H1 (cell line): Measurements from ENCODE around the gene TSTD2. TPM values are rescaled to one million over a fixed set of nuclear protein-coding genes. Genes with fewer than 3 reads are reported as not detected.

Source experiments
- CTCF ChIA-PET: fragments of 300-600 bp; sonication (Branson Sonifier 250); formaldehyde crosslinking; loops from one replicate; lab custom pipeline; 2021; ENCODE audit not compliant: partially characterized antibody; lab: Charles Lee
- POLR2A ChIA-PET: fragments of 300-600 bp; sonication (Branson Sonifier 250); formaldehyde crosslinking; loops from one replicate; lab custom pipeline; 2021; ENCODE audit warnings: inconsistent platforms; ENCODE audit not compliant: partially characterized antibody; lab: Charles Lee
- DNase-seq, 2 experiments: peaks; one replicate each; pipeline versions ENCODE4 v3.0.0 to v3.0.0-alpha.2; 2010 to 2022; ENCODE audit warnings: low spot score in 2 of 2, low read depth in 1 of 2, mixed read lengths in 1 of 2
- FAIRE-seq: peaks from 2 replicates; lab custom pipeline; 2011; peaks lifted over from hg19 to GRCh38; lab: Jason Lieb, UNC
- H2AFZ ChIP-seq: 2 replicates; pipeline ENCODE4 v1.8.1; 2012; ENCODE audit warnings: low read length, inconsistent platforms
- H2AK5ac ChIP-seq: 2 replicates; pipeline ENCODE4 v1.6.1; 2013; ENCODE audit warnings: low read depth, low read length
- H2BK120ac ChIP-seq: replicated peaks from 2 replicates; pipeline ENCODE3; 2013; ENCODE audit warnings: low read depth, low read length, inconsistent platforms
- H2BK12ac ChIP-seq: 2 replicates; pipeline ENCODE4 v1.6.1; 2013; ENCODE audit warnings: low read depth, low read length
- H2BK15ac ChIP-seq: 2 replicates; pipeline ENCODE4 v1.6.1; 2013; ENCODE audit warnings: low read length
- H2BK20ac ChIP-seq: 2 replicates; pipeline ENCODE4 v1.6.1; 2013; ENCODE audit warnings: low read length
- H2BK5ac ChIP-seq: 2 replicates; pipeline ENCODE4 v1.6.1; 2013; ENCODE audit warnings: low read depth, low read length
- H3K14ac ChIP-seq: 2 replicates; pipeline ENCODE4 v1.6.1; 2013; ENCODE audit warnings: inconsistent platforms; ENCODE audit not compliant: insufficient read length
- H3K18ac ChIP-seq: 2 replicates; pipeline ENCODE4 v1.6.1; 2013; ENCODE audit warnings: low read length; ENCODE audit errors: extremely low read depth
- H3K23ac ChIP-seq: 2 replicates; pipeline ENCODE4 v1.6.1; 2013; ENCODE audit warnings: inconsistent platforms; ENCODE audit not compliant: insufficient read length
- H3K23me2 ChIP-seq: 2 replicates; pipeline ENCODE4 v1.6.1; 2013; ENCODE audit warnings: low read depth, low read length
- H3K27ac ChIP-seq: 2 replicates; pipeline ENCODE4 v1.6.1; 2011; ENCODE audit warnings: low read depth, low read length, inconsistent platforms
- H3K27me3 ChIP-seq, 4 experiments: replicated peaks in 1 of 4; 1 replicate in 1 of 4; 2 replicates in 3 of 4; pipeline versions ENCODE4 v1.6.1 to v1.8.1; 2011 to 2013; ENCODE audit warnings: low read length in 3 of 4, mild to moderate bottlenecking in 3 of 4, inconsistent platforms in 2 of 4, mixed read lengths in 2 of 4, moderate library complexity in 1 of 4; ENCODE audit not compliant: control insufficient read depth in 3 of 4, insufficient read depth in 3 of 4; ENCODE audit errors: extremely low read depth in 1 of 4
- H3K36me3 ChIP-seq, 4 experiments: 2 replicates each; pipeline versions ENCODE4 v1.6.1 to v1.8.1; 2011 to 2013; ENCODE audit warnings: mild to moderate bottlenecking in 4 of 4, low read length in 3 of 4, moderate library complexity in 2 of 4, control low read depth in 1 of 4, inconsistent platforms in 1 of 4; ENCODE audit not compliant: insufficient read depth in 4 of 4, control insufficient read depth in 2 of 4
- H3K4ac ChIP-seq: replicated peaks from 2 replicates; pipeline ENCODE3; 2013; ENCODE audit warnings: low read length, low read depth, mixed read lengths, inconsistent platforms; ENCODE audit not compliant: insufficient read length
- H3K4me1 ChIP-seq, 4 experiments: replicated peaks in 1 of 4; 1 replicate in 1 of 4; 2 replicates in 3 of 4; pipeline versions ENCODE4 v1.6.1 to v1.8.1; 2011 to 2013; ENCODE audit warnings: low read length in 3 of 4, inconsistent platforms in 2 of 4, mixed read lengths in 1 of 4; ENCODE audit not compliant: insufficient read depth in 4 of 4, control insufficient read depth in 3 of 4
- H3K4me2 ChIP-seq, 2 experiments: 2 replicates each; pipeline versions ENCODE4 v1.6.1 to v1.8.1; 2011 to 2013; ENCODE audit warnings: low read depth in 2 of 2, low read length in 2 of 2, control low read depth in 1 of 2, inconsistent platforms in 1 of 2, mild to moderate bottlenecking in 1 of 2; ENCODE audit not compliant: insufficient read depth in 1 of 2
- H3K4me3 ChIP-seq, 4 experiments: fragments of 200-600, 300-600 bp in 1 of 4; sonication (generic), shearing (Covaris generic), sonication (Bioruptor Twin) in 1 of 4; 2 replicates each; pipeline versions ENCODE4 v1.5.1 to v1.8.1; 2011 to 2016; ENCODE audit warnings: low read length in 4 of 4, low read depth in 3 of 4, control low read depth in 2 of 4, inconsistent platforms in 2 of 4, mild to moderate bottlenecking in 2 of 4, mixed read lengths in 1 of 4, moderate library complexity in 1 of 4; ENCODE audit not compliant: insufficient read depth in 2 of 4; ENCODE audit errors: extremely low read depth in 1 of 4
- H3K56ac ChIP-seq: replicated peaks from 2 replicates; pipeline ENCODE3; 2013; ENCODE audit warnings: low read depth, mild to moderate bottlenecking, mixed read lengths, low read length, inconsistent platforms; ENCODE audit not compliant: insufficient read length
- H3K79me1 ChIP-seq: 2 replicates; pipeline ENCODE4 v1.6.1; 2013; ENCODE audit warnings: low read depth, low read length, control low read depth
- H3K79me2 ChIP-seq, 2 experiments: 2 replicates each; pipeline versions ENCODE4 v1.6.1 to v1.8.1; 2012 to 2013; ENCODE audit warnings: low read length in 2 of 2, mild to moderate bottlenecking in 2 of 2, inconsistent platforms in 1 of 2; ENCODE audit not compliant: insufficient read depth in 2 of 2, control insufficient read depth in 1 of 2
- H3K9ac ChIP-seq, 4 experiments: replicated peaks in 1 of 4; 1 replicate in 1 of 4; 2 replicates in 3 of 4; pipeline versions ENCODE4 v1.6.1 to v1.8.1; 2011 to 2013; ENCODE audit warnings: low read depth in 3 of 4, low read length in 3 of 4, control low read depth in 2 of 4, mild to moderate bottlenecking in 2 of 4, moderate library complexity in 2 of 4, inconsistent platforms in 1 of 4; ENCODE audit errors: extremely low read depth in 1 of 4
- H3K9me3 ChIP-seq, 2 experiments: 2 replicates each; pipeline versions ENCODE4 v1.6.1 to v1.8.1; 2012 to 2013; ENCODE audit warnings: mild to moderate bottlenecking in 2 of 2, moderate library complexity in 2 of 2, control low read depth in 1 of 2, inconsistent platforms in 1 of 2, low read depth in 1 of 2, low read length in 1 of 2, mixed read lengths in 1 of 2; ENCODE audit not compliant: insufficient read depth in 2 of 2
- H4K20me1 ChIP-seq, 2 experiments: replicated peaks in 1 of 2; 2 replicates each; pipeline versions ENCODE3 to v1.8.1; 2011 to 2013; ENCODE audit warnings: inconsistent platforms in 2 of 2, low read length in 2 of 2, mild to moderate bottlenecking in 1 of 2; ENCODE audit not compliant: insufficient read depth in 2 of 2, control insufficient read depth in 1 of 2
- H4K5ac ChIP-seq: 2 replicates; pipeline ENCODE4 v1.6.1; 2013; ENCODE audit warnings: low read length, low read depth, mixed read lengths, inconsistent platforms; ENCODE audit not compliant: insufficient read length
- H4K8ac ChIP-seq: 2 replicates; pipeline ENCODE4 v1.8.0; 2013; ENCODE audit warnings: mild to moderate bottlenecking, moderate library complexity, low read length, inconsistent platforms; ENCODE audit not compliant: insufficient read depth; ENCODE audit errors: extremely low read depth
- H4K91ac ChIP-seq: replicated peaks from 2 replicates; pipeline ENCODE3; 2013; ENCODE audit warnings: low read length, mixed read lengths, inconsistent platforms; ENCODE audit not compliant: insufficient read length
- SIN3A ChIP-seq, 2 experiments: IDR thresholded peaks in 1 of 2; conservative IDR thresholded peaks in 1 of 2; 2 replicates each; pipeline ENCODE4 v1.6.1; 2011 to 2012; ENCODE audit warnings: low read length in 2 of 2, improper control_type of control experiment in 1 of 2, low read depth in 1 of 2, mild to moderate bottlenecking in 1 of 2
- SP1 ChIP-seq: IDR thresholded peaks from 2 replicates; pipeline ENCODE4 v1.6.1; 2011; ENCODE audit warnings: low read depth, low read length
- WGBS, 2 experiments: shearing (Covaris generic) in 1 of 2; methylation state at CpG; one replicate each; pipeline versions ENCODE4 v1.1.6 to v1.1.7; 2013 to 2015; ENCODE audit warnings: low lambda C conversion rate in 2 of 2, mixed read lengths in 2 of 2, inconsistent platforms in 1 of 2, low coverage in 1 of 2, missing lambda C conversion rate in 1 of 2; ENCODE audit not compliant: insufficient replicate concordance in 2 of 2, insufficient coverage in 1 of 2, insufficient read length in 1 of 2; ENCODE audit errors: extremely low coverage in 1 of 2, missing lambda C conversion rate in 1 of 2; 5-methylcytosine and 5-hydroxymethylcytosine counted together
- polyA plus RNA-seq, 7 experiments: library from polyadenylated mRNA; depleted of rRNA in 3 of 7; stranded (reverse) in 5 of 7; unstranded in 2 of 7; fragments of >200 nt in 5 of 7; fragments of 200-250 nt in 2 of 7; gene quantifications; 1 replicate in 5 of 7; 2 replicates in 1 of 7; 4 replicates in 1 of 7; pipeline versions ENCODE4 v1.2.1 to v1.2.3, GENCODE V29; 2011 to 2013; ENCODE audit warnings: missing spikeins in 2 of 7, mixed read lengths in 2 of 7
- total RNA-seq: library from RNA; stranded (reverse); fragmentation: NEBNext Ultra II Directional; extraction: Animal tissue kit (Norgen Biotek cat#: 25700); gene quantifications from 2 replicates; pipeline ENCODE4 v1.2.1, GENCODE V29; 2021

TSTD2 gene
- total and polyA plus RNA-seq, 2 of the 8 experiments (the other 6 are each of a cell fraction or from before 2014, with no cell fraction given) = 16.1 to 17.5 TPM

DNA sequence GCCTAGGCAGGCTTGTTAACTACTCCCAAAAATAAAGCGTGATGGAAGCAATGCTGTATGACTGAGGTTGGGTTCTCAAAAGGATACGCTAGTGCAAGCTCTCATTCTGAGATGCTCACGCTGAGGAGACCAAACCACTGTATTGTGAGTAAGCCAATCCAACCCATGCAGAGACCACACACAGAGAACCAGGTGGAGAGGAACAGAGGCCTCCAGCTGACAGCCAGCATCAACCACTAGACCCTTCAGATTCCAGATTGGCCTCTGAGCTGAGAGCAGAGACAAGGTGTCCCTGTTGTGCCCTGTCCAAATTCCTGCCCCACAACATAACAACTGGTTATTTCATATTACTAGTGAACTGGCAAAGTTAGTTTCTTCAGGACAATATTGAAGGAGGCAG is 4.5 kb downstream of the TSTD2 start:
- CTCF ChIA-PET = interaction anchor here (0.6 to 4.0 kb wide), 5 partner anchors 14 to 414 kb away, joined by 3 to 28 read pairs (median 4); no protein-coding TSS in a partner anchor
- DNase-seq (no peak), FAIRE-seq (no peak)
- Histone ChIP-seq H3K56ac (no peak overlapping the region), H3K9me3 (0 out of 4 replicates have a peak, but pooled peaks cover 0 to 3% of the 10 kb centered on the region in 2 experiments), H2BK120ac (no peak overlapping the region), H3K4me3 (no peak overlapping the region), H2BK5ac (no peak overlapping the region), H3K9ac (no peak overlapping the region), H3K79me2 (peaks cover 9 to 54% of the 10 kb centered on the region in 2 experiments), H3K4ac (no peak overlapping the region), H2BK20ac (no peak overlapping the region), H3K27me3 (no peaks in the 10 kb centered on the region), H4K5ac (no peak overlapping the region), H2BK15ac (no peak overlapping the region), H3K36me3 (peaks cover 0 to 27% (median 16%) of the 10 kb centered on the region in 4 experiments; a peak in 7 of 8 replicates), H2BK12ac (no peak overlapping the region), H2AK5ac (no peak overlapping the region), H4K8ac (no peak overlapping the region), H3K23ac (no peak overlapping the region), H3K4me1 (peaks cover 0 to 11% (median 4%) of the 10 kb centered on the region in 4 experiments; a peak in 3 of 7 replicates), H3K23me2 (no peaks in the 10 kb centered on the region; the same call in 1 of the 2 replicates), H3K27ac (no peak overlapping the region), H3K18ac (no peak overlapping the region), H2AFZ (no peak overlapping the region), H3K4me2 (peak overlapping the region; percentile 8 to 29; a peak in 1 of 4 replicates), H3K14ac (no peak overlapping the region), H4K20me1 (peaks cover 3 to 5% of the 10 kb centered on the region in 2 experiments), H3K79me1 (peaks cover 8% of the 10 kb centered on the region; the same call in 1 of the 2 replicates), H4K91ac (no peak overlapping the region)
- 78% methylated on average over 3 of the region's 3 CpGs; no CpG with 5 or more reads in 1 of the 2 experiments for WGBS, 2 experiments
- TF ChIP-seq SIN3A (conservative IDR thresholded peaks at IDR 0.05 in 1 of 2, IDR thresholded peaks at IDR 0.05 in 1 of 2; ENCODE audit: low read depth in 1 of 2, low read length in 2 of 2) = peak; percentile 53 to 58; a peak in 1 of 4 replicates
- no peak for TF ChIP-seq SP1
- POLR2A ChIA-PET = interaction anchor here (1.0 to 2.2 kb wide), 3 partner anchors 9 to 13 kb away, joined by 3 to 6 read pairs (median 3); no protein-coding TSS in a partner anchor
